ENCODE results near the gene MTMR11.

MTMR11 gene

DNA sequence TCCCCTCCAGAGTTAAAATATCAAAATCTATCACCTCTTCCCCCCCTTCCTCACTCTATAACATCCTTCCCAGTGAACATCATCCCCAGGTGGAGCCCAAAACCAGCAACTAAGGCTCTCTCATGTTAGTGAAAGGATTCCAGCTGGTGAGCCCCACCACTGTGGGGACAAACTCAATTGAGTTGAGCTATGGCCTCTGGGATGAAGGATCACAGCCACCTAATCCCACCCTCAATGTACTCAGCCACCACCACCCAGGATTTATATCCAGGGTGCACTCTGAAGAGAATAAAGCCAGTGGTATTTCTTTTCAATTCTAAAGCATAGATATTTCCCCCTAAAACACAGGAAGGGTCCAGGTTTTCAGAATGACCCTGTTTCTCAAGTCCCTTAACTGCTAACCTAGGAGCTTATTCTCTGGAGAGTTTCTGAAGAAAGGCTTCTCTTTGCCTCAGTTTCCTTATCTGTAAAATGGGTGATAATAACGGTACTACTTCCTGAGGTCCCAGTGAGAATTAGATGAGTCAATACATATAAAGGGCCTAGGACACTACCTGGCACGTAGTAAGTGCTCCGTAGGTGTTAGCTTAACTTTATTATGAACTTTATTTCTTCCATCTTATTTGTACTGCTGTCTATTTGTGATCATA lies 53.0 kb downstream of the MTMR11 start:
- H3K27ac ChIP-seq: peak overlapping the region; percentile 90; the same call in 1 of the 2 replicates
- TF ChIP-seq, protein P1, sequence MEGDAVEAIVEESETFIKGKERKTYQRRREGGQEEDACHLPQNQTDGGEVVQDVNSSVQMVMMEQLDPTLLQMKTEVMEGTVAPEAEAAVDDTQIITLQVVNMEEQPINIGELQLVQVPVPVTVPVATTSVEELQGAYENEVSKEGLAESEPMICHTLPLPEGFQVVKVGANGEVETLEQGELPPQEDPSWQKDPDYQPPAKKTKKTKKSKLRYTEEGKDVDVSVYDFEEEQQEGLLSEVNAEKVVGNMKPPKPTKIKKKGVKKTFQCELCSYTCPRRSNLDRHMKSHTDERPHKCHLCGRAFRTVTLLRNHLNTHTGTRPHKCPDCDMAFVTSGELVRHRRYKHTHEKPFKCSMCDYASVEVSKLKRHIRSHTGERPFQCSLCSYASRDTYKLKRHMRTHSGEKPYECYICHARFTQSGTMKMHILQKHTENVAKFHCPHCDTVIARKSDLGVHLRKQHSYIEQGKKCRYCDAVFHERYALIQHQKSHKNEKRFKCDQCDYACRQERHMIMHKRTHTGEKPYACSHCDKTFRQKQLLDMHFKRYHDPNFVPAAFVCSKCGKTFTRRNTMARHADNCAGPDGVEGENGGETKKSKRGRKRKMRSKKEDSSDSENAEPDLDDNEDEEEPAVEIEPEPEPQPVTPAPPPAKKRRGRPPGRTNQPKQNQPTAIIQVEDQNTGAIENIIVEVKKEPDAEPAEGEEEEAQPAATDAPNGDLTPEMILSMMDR (conservative IDR thresholded peaks at IDR 0.05): no peak

DNA sequence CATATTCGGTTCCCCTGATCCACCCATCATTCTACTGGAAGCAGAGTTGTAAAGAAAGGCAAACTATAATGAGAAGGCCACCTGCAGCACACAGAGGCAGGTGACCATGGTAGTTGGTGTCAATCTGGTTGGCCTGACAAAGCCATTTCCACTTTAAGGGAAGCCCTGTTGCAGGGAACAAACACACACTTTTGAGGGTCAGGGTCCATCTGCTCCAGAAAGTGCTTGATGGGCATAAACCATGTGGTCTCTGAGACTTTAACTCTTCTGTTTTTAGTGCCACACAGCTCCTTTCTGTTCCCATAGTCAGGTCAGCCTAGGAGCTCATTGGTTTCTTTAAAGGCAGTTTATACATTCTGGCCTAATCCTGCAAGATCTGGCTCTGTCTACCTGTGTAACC lies 54.8 kb downstream of the MTMR11 start:
- TF ChIP-seq, protein P1 (conservative IDR thresholded peaks at IDR 0.05): no peak
- no peak overlapping the region for H3K27ac ChIP-seq

DNA sequence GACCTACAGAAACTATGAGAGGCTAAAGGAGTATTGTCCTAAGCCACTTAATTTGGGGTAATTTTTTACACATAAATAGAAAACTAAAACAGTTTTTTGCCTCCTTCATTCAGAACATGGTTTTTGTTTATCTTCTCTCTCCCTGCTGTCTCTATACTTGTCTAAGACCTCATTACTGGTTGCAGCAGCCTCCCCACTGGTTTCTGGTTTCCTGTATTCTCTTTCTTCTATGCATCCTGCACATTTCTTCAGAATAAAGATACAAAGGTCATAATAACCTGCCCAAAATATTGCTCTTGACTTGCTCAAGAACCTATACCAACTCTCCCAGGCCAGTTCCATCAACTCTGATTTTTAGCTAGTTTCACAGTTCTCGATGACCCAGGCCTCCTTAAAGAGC lies 57.1 kb downstream of the MTMR11 start:
- no peak overlapping the region for H3K27ac ChIP-seq
- TF ChIP-seq, protein P1 (conservative IDR thresholded peaks at IDR 0.05): no peak

All from VCaP (cell line).